HG02642 (cell line): Measurements from ENCODE around the gene DNAJC15.

Experiments used
- ATAC-seq: cut with Tn5 transposase; IDR thresholded peaks from one replicate; pipeline ENCODE4 v1.9.1; 2021; ENCODE audit warnings: mild to moderate bottlenecking; ENCODE audit not compliant: unreplicated experiment, poor library complexity

Gene DNAJC15

DNA sequence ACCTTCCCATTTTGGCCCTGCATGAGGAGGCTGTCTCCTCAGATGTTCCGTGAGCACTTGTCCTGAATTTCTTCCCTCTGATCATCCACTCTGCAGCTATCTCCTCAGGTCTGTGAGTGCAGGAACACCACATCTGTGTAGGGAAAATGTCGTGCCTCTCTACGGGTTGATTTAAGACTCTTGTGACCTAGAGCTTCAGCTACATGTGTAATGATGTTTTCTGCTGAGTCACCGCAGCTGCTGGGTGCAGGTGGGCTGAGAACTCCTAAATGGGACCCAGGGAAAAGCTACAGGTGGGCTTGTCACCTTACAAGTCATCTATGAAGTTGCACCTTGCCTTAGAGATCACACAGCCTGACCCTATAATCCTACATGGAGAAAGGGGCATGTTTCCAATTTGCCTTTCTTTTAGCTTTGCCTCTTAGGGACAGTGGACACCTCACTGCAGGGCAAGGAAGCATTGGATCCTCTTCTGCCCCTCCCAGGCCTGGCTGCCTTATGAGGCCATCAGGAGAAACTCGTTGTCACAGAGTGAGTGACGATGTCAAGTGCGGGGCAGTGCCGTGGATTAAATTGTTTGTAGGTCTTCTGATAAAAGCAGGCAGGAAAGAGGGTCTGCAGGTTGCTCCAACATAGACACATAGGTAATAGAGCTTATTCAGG lies 122.3 kb downstream of the DNAJC15 start:
- no peak for ATAC-seq

DNA sequence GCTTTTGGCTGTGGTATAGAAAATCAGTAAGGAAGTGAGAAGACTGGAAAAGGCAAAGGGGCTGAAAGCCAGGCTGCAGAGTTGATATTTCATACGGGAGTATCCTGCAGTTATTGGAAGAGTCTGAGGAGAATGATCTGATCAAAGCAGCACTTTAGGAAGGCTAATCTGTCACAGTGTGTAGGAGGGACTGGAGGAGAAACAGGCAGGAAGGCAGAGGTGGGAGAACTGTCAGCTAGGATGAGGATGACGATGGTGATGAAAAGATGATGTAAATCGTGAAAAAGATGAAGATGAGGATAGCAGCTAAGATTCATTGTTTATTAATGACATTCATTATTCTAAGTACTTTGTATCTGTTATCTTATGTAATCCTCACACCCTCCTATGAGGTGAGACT lies 123.0 kb downstream of the DNAJC15 start:
- no peak for ATAC-seq

GRCh38 chr13:43150369-43151207 lies 127.2 kb downstream of the DNAJC15 start:
- no peak for ATAC-seq

DNA sequence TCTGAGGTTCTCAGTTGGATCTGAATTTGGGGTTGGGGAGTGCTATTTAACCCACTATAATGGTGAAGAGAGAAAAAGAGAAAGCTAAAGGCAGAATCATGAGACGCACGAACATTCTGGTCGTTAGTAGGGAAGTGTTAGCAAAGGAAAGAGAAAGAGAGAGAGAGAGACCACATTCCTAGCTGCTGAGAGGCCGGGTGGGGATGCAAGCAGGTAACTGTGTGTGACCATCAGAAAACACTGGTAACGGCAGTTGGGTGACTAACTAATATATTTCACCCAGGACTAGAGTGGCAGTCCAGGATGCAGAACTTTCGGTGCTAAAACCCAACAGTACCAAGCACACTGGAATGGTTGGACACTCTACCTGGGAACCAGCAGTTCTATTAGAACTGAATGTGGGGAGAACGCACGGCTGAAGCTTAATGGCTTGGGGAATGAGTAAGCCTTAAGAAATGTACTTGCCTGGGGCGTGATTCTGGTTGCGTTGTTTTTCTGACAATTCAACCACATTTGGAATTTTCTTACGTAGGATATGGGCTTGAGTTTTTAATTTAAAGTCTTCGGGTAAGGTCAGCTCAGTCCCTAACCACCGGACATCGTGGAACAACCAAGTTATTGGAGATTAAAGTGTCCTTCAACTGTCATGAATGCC lies 130.2 kb downstream of the DNAJC15 start:
- ATAC-seq: no peak

- no peak for ATAC-seq
These were observed 130.8 kb downstream of the DNAJC15 start for GRCh38 chr13:43154156-43154651.

GRCh38 chr13:43154839-43155238 lies 131.5 kb downstream of the DNAJC15 start:
- no peak for ATAC-seq

DNA sequence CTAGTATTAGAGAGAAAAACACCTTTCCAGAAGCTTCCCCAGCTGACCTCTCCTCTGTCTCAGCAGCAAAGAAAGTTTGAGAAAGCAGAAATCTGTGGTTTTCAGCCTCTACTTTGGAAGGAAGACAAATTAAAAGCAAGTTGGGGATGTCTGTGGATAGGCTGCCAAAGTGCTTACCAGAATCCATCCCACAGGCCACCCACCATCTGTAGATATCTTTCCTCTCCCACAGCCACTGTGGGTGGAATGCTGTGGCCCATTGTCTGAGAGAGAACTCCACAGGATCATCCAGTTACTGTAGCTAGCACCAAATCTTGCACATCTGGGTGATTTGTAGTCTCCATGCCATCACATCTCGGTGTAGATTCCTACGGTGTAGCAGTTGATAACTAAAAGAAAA lies 133.5 kb downstream of the DNAJC15 start:
- ATAC-seq: no peak

- no peak for ATAC-seq
These were observed 134.4 kb downstream of the DNAJC15 start for GRCh38 chr13:43157796-43158195.

- no peak for ATAC-seq
These were observed 135.1 kb downstream of the DNAJC15 start for GRCh38 chr13:43158516-43158915.

DNA sequence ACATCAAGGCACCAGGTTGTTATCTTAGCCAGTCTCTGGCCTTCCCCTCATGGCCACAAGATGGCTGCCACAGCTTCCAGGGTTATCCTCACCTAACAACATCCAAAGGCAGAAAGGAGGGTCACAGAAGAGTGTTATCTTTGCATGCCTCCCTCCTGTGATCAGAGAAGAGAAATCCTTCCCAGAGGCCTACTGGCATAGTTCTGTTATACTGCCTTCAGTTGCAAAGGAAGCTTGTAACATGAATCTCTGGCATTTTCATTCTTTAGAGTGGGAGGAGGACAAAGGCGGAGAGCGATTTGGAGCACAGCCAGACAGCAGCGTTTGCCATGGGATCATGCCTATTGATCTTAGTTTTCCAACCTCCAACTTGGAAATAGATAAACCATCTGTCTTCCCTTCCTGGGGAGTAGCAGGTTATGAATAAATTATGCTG lies 135.7 kb downstream of the DNAJC15 start:
- ATAC-seq: no peak
